ENCODE data around the gene NLK.

- no peak for TF ChIP-seq KLF12 (CRISPR knock-in tag; IDR thresholded peaks at IDR 0.05; ENCODE audit: borderline replicate concordance)
- TF ChIP-seq ZNF121 (CRISPR knock-in tag; IDR thresholded peaks at IDR 0.05) = no peak
- TF ChIP-seq SNAPC4 (CRISPR knock-in tag; IDR thresholded peaks at IDR 0.05) = no peak
- TF ChIP-seq, protein P1, sequence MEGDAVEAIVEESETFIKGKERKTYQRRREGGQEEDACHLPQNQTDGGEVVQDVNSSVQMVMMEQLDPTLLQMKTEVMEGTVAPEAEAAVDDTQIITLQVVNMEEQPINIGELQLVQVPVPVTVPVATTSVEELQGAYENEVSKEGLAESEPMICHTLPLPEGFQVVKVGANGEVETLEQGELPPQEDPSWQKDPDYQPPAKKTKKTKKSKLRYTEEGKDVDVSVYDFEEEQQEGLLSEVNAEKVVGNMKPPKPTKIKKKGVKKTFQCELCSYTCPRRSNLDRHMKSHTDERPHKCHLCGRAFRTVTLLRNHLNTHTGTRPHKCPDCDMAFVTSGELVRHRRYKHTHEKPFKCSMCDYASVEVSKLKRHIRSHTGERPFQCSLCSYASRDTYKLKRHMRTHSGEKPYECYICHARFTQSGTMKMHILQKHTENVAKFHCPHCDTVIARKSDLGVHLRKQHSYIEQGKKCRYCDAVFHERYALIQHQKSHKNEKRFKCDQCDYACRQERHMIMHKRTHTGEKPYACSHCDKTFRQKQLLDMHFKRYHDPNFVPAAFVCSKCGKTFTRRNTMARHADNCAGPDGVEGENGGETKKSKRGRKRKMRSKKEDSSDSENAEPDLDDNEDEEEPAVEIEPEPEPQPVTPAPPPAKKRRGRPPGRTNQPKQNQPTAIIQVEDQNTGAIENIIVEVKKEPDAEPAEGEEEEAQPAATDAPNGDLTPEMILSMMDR (CRISPR knock-in tag; IDR thresholded peaks at IDR 0.05) = no peak
- TF ChIP-seq PRDM10 (CRISPR knock-in tag; IDR thresholded peaks at IDR 0.05; ENCODE audit: low read depth) = no peak
- no peak for TF ChIP-seq ZNF577 (CRISPR knock-in tag; IDR thresholded peaks at IDR 0.05; ENCODE audit: borderline replicate concordance, low read depth)
- no peak for TF ChIP-seq USF2 (IDR thresholded peaks at IDR 0.05; ENCODE audit: low read depth, low read length)
- no peak for TF ChIP-seq USF2 (CRISPR knock-in tag; IDR thresholded peaks at IDR 0.05; ENCODE audit: borderline replicate concordance)
- TF ChIP-seq HDAC2 (CRISPR knock-in tag; IDR thresholded peaks at IDR 0.05) = no peak
- TF ChIP-seq, protein P2, sequence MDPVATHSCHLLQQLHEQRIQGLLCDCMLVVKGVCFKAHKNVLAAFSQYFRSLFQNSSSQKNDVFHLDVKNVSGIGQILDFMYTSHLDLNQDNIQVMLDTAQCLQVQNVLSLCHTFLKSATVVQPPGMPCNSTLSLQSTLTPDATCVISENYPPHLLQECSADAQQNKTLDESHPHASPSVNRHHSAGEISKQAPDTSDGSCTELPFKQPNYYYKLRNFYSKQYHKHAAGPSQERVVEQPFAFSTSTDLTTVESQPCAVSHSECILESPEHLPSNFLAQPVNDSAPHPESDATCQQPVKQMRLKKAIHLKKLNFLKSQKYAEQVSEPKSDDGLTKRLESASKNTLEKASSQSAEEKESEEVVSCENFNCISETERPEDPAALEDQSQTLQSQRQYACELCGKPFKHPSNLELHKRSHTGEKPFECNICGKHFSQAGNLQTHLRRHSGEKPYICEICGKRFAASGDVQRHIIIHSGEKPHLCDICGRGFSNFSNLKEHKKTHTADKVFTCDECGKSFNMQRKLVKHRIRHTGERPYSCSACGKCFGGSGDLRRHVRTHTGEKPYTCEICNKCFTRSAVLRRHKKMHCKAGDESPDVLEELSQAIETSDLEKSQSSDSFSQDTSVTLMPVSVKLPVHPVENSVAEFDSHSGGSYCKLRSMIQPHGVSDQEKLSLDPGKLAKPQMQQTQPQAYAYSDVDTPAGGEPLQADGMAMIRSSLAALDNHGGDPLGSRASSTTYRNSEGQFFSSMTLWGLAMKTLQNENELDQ (CRISPR knock-in tag; IDR thresholded peaks at IDR 0.05; ENCODE audit: borderline replicate concordance) = no peak
Observed at GRCh38 chr17:28225271-28225670, 182.8 kb downstream of the NLK start.
